GM10248 (cell line): ENCODE results near the gene KATNB1.

Experiments
- CTCF ChIA-PET: fragments of 300-600 bp; sonication (Branson Sonifier 250); formaldehyde crosslinking; extraction: SDS; loops from one replicate; lab custom pipeline; 2021; ENCODE audit warnings: antibody characterized with exemption; lab: Yijun Ruan, JAX
- POLR2A ChIA-PET: fragments of 350-650 bp; sonication (Branson Sonifier 250); formaldehyde crosslinking; extraction: SDS; loops from one replicate; lab custom pipeline; 2020; ENCODE audit warnings: antibody characterized with exemption; lab: Yijun Ruan, JAX
- DNase-seq: peaks from one replicate; pipeline ENCODE4 v3.0.0; 2012; ENCODE audit errors: extremely low spot score
- CTCF ChIP-seq: IDR thresholded peaks from 2 replicates; pipeline ENCODE4 v1.5.1; 2012; ENCODE audit warnings: mild to moderate bottlenecking, low read depth; ENCODE audit errors: extremely low read depth, missing control alignments, control extremely low read depth

Gene KATNB1

GRCh38 chr16:57701759-57702371, 33.7 kb upstream of the KATNB1 start:
- DNase-seq: no peak
- CTCF ChIA-PET: interaction anchor here (1.0 to 1.4 kb wide), 2 partner anchors 9 to 10 kb away, joined by 3 to 4 read pairs; no protein-coding TSS in a partner anchor
- POLR2A ChIA-PET: no interaction called here
- no peak for TF ChIP-seq CTCF

GRCh38 chr16:57703416-57704010, 32.1 kb upstream of the KATNB1 start:
- no peak for TF ChIP-seq CTCF
- CTCF ChIA-PET: interaction anchor here (1.5 to 1.7 kb wide), 2 partner anchors 13 to 55 kb away, joined by 4 to 6 read pairs; no protein-coding TSS in a partner anchor
- no peak for DNase-seq
- POLR2A ChIA-PET: no interaction called here

- TF ChIP-seq CTCF: no peak
- POLR2A ChIA-PET: no interaction called here
- no peak for DNase-seq
- CTCF ChIA-PET: interaction anchor here (1.5 to 1.7 kb wide), 2 partner anchors 12 to 56 kb away, joined by 4 to 6 read pairs; no protein-coding TSS in a partner anchor
These were observed 31.3 kb upstream of the KATNB1 start for GRCh38 chr16:57704011-57704904.

GRCh38 chr16:57704905-57705852, 30.4 kb upstream of the KATNB1 start:
- no peak for DNase-seq
- no peak for TF ChIP-seq CTCF
- CTCF ChIA-PET: no interaction called here
- POLR2A ChIA-PET: no interaction called here

GRCh38 chr16:57706717-57707116, 28.9 kb upstream of the KATNB1 start:
- no peak for TF ChIP-seq CTCF
- ChIA-PET CTCF (interaction anchor here (1.3 kb wide), 1 partner anchor 58 kb away, joined by 3 read pairs; no protein-coding TSS in a partner anchor), POLR2A (no interaction called here)
- DNase-seq: no peak
